ENCODE measurements around the gene RYR1. TPM values are rescaled to one million over a fixed set of nuclear protein-coding genes. Genes with fewer than 3 reads are reported as not detected.

The RYR1 gene
- total and polyA plus RNA-seq, 11 donors: 0.44 to 2.1 (median 0.86) TPM

- H3K27ac ChIP-seq: peak overlapping the region in 1 of 12 donors; percentile 14
Observed at GRCh38 chr19:38544569-38545315, 111.3 kb downstream of the RYR1 start.

GRCh38 chr19:38545596-38545995, 112.1 kb downstream of the RYR1 start:
- no peaks in the 10 kb centered on the region for H3K9me3 ChIP-seq
- H3K4me3 ChIP-seq: no peak overlapping the region
- DNase-seq: no peak
- WGBS, 4 donors: 97 to 98% (median 97%) methylated on average over 8 of the region's 8 CpGs
- intact Hi-C loops (cut with DNase I): loop anchor here in 8 of 10 donors (5.0 to 10.0 kb wide), 6 partner anchors 69 to 389 kb away; partner anchors contain the start of genes MRPS12 (in 5 of the 8), SARS2 (in 5 of the 8), EIF3K (in 1 of the 8) and MAP4K1 (in 1 of the 8)
- H3K36me3 ChIP-seq: no peaks in the 10 kb centered on the region
- H3K27me3 ChIP-seq: no peaks in the 10 kb centered on the region
- no peak for TF ChIP-seq CTCF (IDR thresholded peaks at IDR 0.05)
- no peak for TF ChIP-seq POLR2A (IDR thresholded peaks at IDR 0.05)
- no peak overlapping the region for H3K27ac ChIP-seq
- peaks cover 0 to 14% (median 5%) of the 10 kb centered on the region in 12 donors for H3K4me1 ChIP-seq
- no peak for ATAC-seq

More at GRCh38 chr19:38544569-38545315, 111.3 kb downstream of the RYR1 start:
- H3K27me3 ChIP-seq: no peaks in the 10 kb centered on the region
- no peak for TF ChIP-seq POLR2A (IDR thresholded peaks at IDR 0.05)
- peak in 4 of 12 donors; percentile 59 to 69 (median 60) for TF ChIP-seq CTCF (IDR thresholded peaks at IDR 0.05)
- no peaks in the 10 kb centered on the region for H3K36me3 ChIP-seq
- intact Hi-C loops (cut with DNase I): loop anchor here (1.0 to 10.0 kb wide), 11 partner anchors 70 to 408 kb away; partner anchors contain the start of genes MRPS12 (in 7 of the 10), SARS2 (in 7 of the 10), EIF3K (in 1 of the 10) and MAP4K1 (in 1 of the 10)
- ATAC-seq: no peak
- H3K4me1 ChIP-seq: peaks cover 0 to 14% (median 5%) of the 10 kb centered on the region in 12 donors
- DNase-seq: no peak
- 38 to 44% (median 41%) methylated on average over 6 of the region's 6 CpGs for WGBS, 4 donors
- H3K4me3 ChIP-seq: peak overlapping the region in 3 of 12 donors; percentile 23 to 44 (median 29)
- H3K9me3 ChIP-seq: no peaks in the 10 kb centered on the region

DNA sequence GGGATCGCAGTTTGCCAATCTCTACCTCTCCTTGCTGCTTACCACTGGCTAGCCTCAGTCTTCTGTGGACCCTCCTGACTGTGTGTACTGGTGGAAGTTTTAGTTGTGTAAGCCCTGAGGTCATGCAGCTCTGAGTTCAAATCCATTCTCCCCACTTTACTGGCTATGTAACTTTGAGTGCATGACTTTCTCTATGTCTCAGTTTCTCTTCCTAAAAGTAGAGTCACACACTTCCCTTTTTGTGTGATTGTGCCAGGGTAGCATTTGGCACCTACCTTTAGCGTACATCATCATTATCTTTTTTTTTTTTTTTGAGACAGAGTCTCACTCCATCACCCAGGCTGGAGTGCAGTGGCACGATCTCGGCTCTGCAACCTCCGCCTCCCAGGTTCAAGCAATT, 113.9 kb downstream of the RYR1 start:
- H3K27me3 ChIP-seq: peaks cover 0 to 7% (median 0%) of the 10 kb centered on the region in 9 donors
- no peak for DNase-seq
- WGBS, 4 donors: 88 to 94% (median 92%) methylated on average over 5 of the region's 5 CpGs
- no peaks in the 10 kb centered on the region for H3K36me3 ChIP-seq
- no peak for ATAC-seq
- TF ChIP-seq CTCF (IDR thresholded peaks at IDR 0.05) (no peak), POLR2A (IDR thresholded peaks at IDR 0.05) (no peak)
- no peak overlapping the region for H3K27ac ChIP-seq
- intact Hi-C loops (cut with DNase I): loop anchor here in 8 of 10 donors (5.0 to 10.0 kb wide), 6 partner anchors 67 to 387 kb away; partner anchors contain the start of genes MRPS12 (in 5 of the 8), SARS2 (in 5 of the 8), EIF3K (in 1 of the 8) and MAP4K1 (in 1 of the 8)
- no peaks in the 10 kb centered on the region for H3K9me3 ChIP-seq
- peaks cover 0 to 14% (median 5%) of the 10 kb centered on the region in 12 donors for H3K4me1 ChIP-seq
- H3K4me3 ChIP-seq: no peak overlapping the region

DNA sequence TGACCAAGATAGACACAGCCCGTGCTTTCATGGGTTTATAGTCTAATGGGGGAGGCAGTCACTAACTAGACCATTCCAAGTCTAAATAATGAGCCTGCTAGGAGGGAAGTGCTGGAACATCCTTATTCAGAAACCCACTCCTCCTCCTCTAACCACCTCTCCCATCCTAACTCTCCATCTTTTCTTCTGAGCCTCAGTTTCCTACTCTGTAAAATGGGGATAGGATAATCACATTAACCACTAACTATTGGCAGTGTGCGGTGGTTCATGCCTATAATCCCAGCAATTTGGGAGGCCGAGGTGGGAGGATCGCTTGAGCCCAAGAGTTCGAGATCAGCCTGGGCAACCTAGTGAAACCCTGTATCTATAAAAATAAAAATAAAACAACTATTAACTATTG, 115.6 kb downstream of the RYR1 start:
- TF ChIP-seq CTCF (IDR thresholded peaks at IDR 0.05) (no peak), POLR2A (IDR thresholded peaks at IDR 0.05) (no peak)
- ATAC-seq: no peak
- Histone ChIP-seq H3K36me3 (no peaks in the 10 kb centered on the region), H3K27ac (no peak overlapping the region), H3K4me3 (no peak overlapping the region), H3K9me3 (no peaks in the 10 kb centered on the region), H3K27me3 (peaks cover 0 to 12% (median 0%) of the 10 kb centered on the region in 9 donors), H3K4me1 (peaks cover 0 to 9% (median 5%) of the 10 kb centered on the region in 12 donors)
- WGBS, 4 donors: 91 to 93% (median 92%) methylated on average over 5 of the region's 5 CpGs
- intact Hi-C loops (cut with DNase I): loop anchor here in 8 of 10 donors (5.0 to 10.0 kb wide), 6 partner anchors 66 to 386 kb away; partner anchors contain the start of genes MRPS12 (in 5 of the 8), SARS2 (in 5 of the 8), EIF3K (in 1 of the 8) and MAP4K1 (in 1 of the 8)
- no peak for DNase-seq
